Esophagus muscularis mucosa (tissue), 4 donors: ENCODE results near the gene ZNF768. TPM values are rescaled to one million over a fixed set of nuclear protein-coding genes. Genes with fewer than 3 reads are reported as not detected.

Source experiments
- DNase-seq: peaks from one replicate; pipeline ENCODE4 v3.0.0-alpha.2; 2017; ENCODE audit errors: extremely low spot score
- H3K27ac ChIP-seq, 4 donors: fragments of 200-600 bp; sonication (generic); replicated peaks in 1 of 4; 1 replicate in 3 of 4; 2 replicates in 1 of 4; pipeline ENCODE4 v1.5.1; 2016 to 2019; ENCODE audit warnings: mild to moderate bottlenecking in 1 of 4
- H3K27me3 ChIP-seq, 4 donors: fragments of 200-600 bp; sonication (generic); one replicate each; pipeline versions ENCODE4 v1.5.1 to v1.6.0; 2016 to 2019
- H3K36me3 ChIP-seq, 4 donors: fragments of 200-600 bp; sonication (generic); one replicate each; pipeline ENCODE4 v1.5.1; 2016 to 2019
- H3K4me1 ChIP-seq, 4 donors: fragments of 200-600 bp; sonication (generic); one replicate each; pipeline ENCODE4 v1.5.1; 2016 to 2019
- H3K4me3 ChIP-seq, 4 donors: fragments of 200-600 bp; sonication (generic); 1 replicate in 2 of 4; 2 replicates in 2 of 4; pipeline ENCODE4 v1.5.1; 2016 to 2019; ENCODE audit warnings: mild to moderate bottlenecking in 4 of 4, moderate library complexity in 1 of 4
- H3K9me3 ChIP-seq, 4 donors: fragments of 200-600 bp; sonication (generic); 1 replicate in 3 of 4; 2 replicates in 1 of 4; pipeline ENCODE4 v1.5.1; 2016 to 2019
- EP300 ChIP-seq: sonication (generic); formaldehyde crosslinking; IDR thresholded peaks from one replicate; pipeline ENCODE4 v1.6.1; 2017; ENCODE audit warnings: antibody characterized with exemption
- POLR2A ChIP-seq: fragments of 450-650 bp; IDR thresholded peaks from one replicate; pipeline ENCODE4 v1.6.1; 2017; ENCODE audit warnings: antibody characterized with exemption, moderate library complexity, mild to moderate bottlenecking, low read depth
- POLR2AphosphoS5 ChIP-seq, 2 donors: sonication (generic); formaldehyde crosslinking; IDR thresholded peaks; one replicate each; pipeline ENCODE4 v1.6.1; 2017; ENCODE audit warnings: antibody characterized with exemption in 2 of 2
- WGBS: methylation state at CpG from one replicate; pipeline ENCODE4 v1.1.5; 2018; 5-methylcytosine and 5-hydroxymethylcytosine counted together
- intact Hi-C: fragments of 100-400 bp; cut with DNase I; formaldehyde crosslinking; loops from one replicate; pipeline ENCODE4 v1.15.1; 2023
- total RNA-seq, 4 donors: library from RNA; depleted of rRNA; stranded (reverse); fragments of >200 nt; gene quantifications; one replicate each; pipeline versions ENCODE4 v1.1.0 to v1.2.1, GENCODE V29; 2016
- TF ChIP-seq, protein P1 (sequence below), 3 experiments: fragments of 200-600 bp in 2 of 3; fragments of 450-650 bp in 1 of 3; sonication (generic) in 2 of 3; IDR thresholded peaks; one replicate each; pipeline ENCODE4 v1.5.1; 2017 to 2019; ENCODE audit warnings: antibody characterized with exemption in 3 of 3, mild to moderate bottlenecking in 2 of 3, moderate library complexity in 1 of 3

The ZNF768 gene
- total RNA-seq, 4 donors from 2014 or later: 46.9 to 91.5 (median 64.0) TPM

GRCh38 chr16:30510376-30510938 is 15.9 kb downstream of the ZNF768 start:
- H3K36me3 ChIP-seq: no peaks in the 10 kb centered on the region
- no peaks in the 10 kb centered on the region for H3K4me1 ChIP-seq
- no peak overlapping the region for H3K4me3 ChIP-seq
- DNase-seq: no peak
- H3K27me3 ChIP-seq: no peaks in the 10 kb centered on the region
- intact Hi-C loops: no loop called here
- no peaks in the 10 kb centered on the region for H3K9me3 ChIP-seq
- TF ChIP-seq POLR2AphosphoS5 (IDR thresholded peaks at IDR 0.05) (no peak), POLR2A (no peak), EP300 (no peak)
- TF ChIP-seq, protein P1, sequence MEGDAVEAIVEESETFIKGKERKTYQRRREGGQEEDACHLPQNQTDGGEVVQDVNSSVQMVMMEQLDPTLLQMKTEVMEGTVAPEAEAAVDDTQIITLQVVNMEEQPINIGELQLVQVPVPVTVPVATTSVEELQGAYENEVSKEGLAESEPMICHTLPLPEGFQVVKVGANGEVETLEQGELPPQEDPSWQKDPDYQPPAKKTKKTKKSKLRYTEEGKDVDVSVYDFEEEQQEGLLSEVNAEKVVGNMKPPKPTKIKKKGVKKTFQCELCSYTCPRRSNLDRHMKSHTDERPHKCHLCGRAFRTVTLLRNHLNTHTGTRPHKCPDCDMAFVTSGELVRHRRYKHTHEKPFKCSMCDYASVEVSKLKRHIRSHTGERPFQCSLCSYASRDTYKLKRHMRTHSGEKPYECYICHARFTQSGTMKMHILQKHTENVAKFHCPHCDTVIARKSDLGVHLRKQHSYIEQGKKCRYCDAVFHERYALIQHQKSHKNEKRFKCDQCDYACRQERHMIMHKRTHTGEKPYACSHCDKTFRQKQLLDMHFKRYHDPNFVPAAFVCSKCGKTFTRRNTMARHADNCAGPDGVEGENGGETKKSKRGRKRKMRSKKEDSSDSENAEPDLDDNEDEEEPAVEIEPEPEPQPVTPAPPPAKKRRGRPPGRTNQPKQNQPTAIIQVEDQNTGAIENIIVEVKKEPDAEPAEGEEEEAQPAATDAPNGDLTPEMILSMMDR (IDR thresholded peaks at IDR 0.05): no peak
- WGBS: 59% methylated on average over 3 of the region's 4 CpGs
- H3K27ac ChIP-seq: no peak overlapping the region

DNA sequence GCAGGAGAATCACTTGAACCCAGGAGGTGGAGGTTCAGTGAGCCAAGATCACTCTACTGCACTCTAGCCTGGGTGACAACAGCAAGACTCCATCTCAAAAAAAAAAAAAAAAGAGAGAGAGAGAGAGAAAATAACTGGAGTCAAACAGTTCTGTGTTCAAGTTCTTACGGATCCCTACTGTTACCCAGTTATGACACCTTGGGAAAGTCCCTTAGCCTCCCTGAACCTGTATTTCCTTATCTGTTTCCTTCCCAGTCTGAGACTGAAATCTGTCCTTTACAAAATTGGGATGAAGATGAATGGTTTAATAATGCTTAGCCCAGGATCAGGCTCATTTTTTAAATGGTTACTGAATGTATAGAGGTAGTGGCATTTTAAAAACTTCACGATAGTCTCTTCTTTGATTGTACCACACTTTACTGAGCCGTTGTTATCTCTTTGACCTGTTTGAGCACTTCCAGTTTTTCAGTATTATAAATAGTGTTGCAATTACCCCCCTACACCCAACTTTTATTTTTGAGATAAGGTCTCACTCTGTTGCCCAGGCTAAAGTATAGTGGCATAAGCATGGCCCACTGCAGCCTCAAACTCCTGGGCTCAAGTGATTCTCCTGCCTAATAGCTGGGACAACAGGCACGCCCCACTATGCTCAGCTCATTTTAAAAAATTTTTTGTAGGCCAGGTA is 17.1 kb downstream of the ZNF768 start:
- no peaks in the 10 kb centered on the region for H3K4me1 ChIP-seq
- H3K36me3 ChIP-seq: no peaks in the 10 kb centered on the region
- H3K27ac ChIP-seq: no peak overlapping the region
- intact Hi-C loops: no loop called here
- TF ChIP-seq, protein P1 (IDR thresholded peaks at IDR 0.05): no peak
- TF ChIP-seq POLR2A: no peak
- no peak for TF ChIP-seq POLR2AphosphoS5 (IDR thresholded peaks at IDR 0.05)
- TF ChIP-seq EP300: no peak
- H3K9me3 ChIP-seq: no peaks in the 10 kb centered on the region
- no peak for DNase-seq
- no peaks in the 10 kb centered on the region for H3K27me3 ChIP-seq
- no peak overlapping the region for H3K4me3 ChIP-seq
- 84% methylated on average over 4 of the region's 4 CpGs for whole genome bisulfite sequencing

GRCh38 chr16:30503403-30504296 is 22.7 kb downstream of the ZNF768 start:
- Histone ChIP-seq H3K27ac (no peak overlapping the region), H3K4me3 (no peak overlapping the region), H3K27me3 (no peaks in the 10 kb centered on the region), H3K9me3 (no peaks in the 10 kb centered on the region), H3K4me1 (no peaks in the 10 kb centered on the region), H3K36me3 (no peaks in the 10 kb centered on the region)
- DNase-seq: no peak
- WGBS: 72% methylated on average over 6 of the region's 6 CpGs
- intact Hi-C loops: no loop called here
- TF ChIP-seq POLR2A (no peak), EP300 (no peak), POLR2AphosphoS5 (IDR thresholded peaks at IDR 0.05) (no peak)
- TF ChIP-seq, protein P1 (IDR thresholded peaks at IDR 0.05): no peak

- Histone ChIP-seq H3K4me3 (no peak overlapping the region), H3K36me3 (no peaks in the 10 kb centered on the region), H3K27me3 (peaks cover 0 to 23% (median 0%) of the 10 kb centered on the region in 4 donors), H3K27ac (no peak overlapping the region), H3K4me1 (no peaks in the 10 kb centered on the region), H3K9me3 (no peaks in the 10 kb centered on the region)
- TF ChIP-seq EP300: no peak
- TF ChIP-seq, protein P1 (IDR thresholded peaks at IDR 0.05): no peak
- TF ChIP-seq POLR2A: no peak
- TF ChIP-seq POLR2AphosphoS5 (IDR thresholded peaks at IDR 0.05): no peak
- intact Hi-C loops: no loop called here
- WGBS: 81% methylated on average over 7 of the region's 8 CpGs
- no peak for DNase-seq
Measured at GRCh38 chr16:30499284-30499683, 27.1 kb downstream of the ZNF768 start.
